Stomach (tissue), 4 donors: Measurements from ENCODE around the gene ERCC6.

Experiments
- POLR2A ChIP-seq, 4 donors: fragments of 450-650 bp; IDR thresholded peaks; one replicate each; pipeline ENCODE4 v1.6.1; 2016; ENCODE audit warnings: antibody characterized with exemption in 4 of 4, control low read depth in 2 of 4, mild to moderate bottlenecking in 1 of 4, moderate library complexity in 1 of 4
- TF ChIP-seq, protein P1 (sequence below), 7 experiments: fragments of 450-650 bp in 4 of 7; fragments of 200-600 bp in 3 of 7; sonication (generic) in 3 of 7; IDR thresholded peaks; one replicate each; pipeline ENCODE4 v1.5.1; 2016 to 2019; ENCODE audit warnings: antibody characterized with exemption in 7 of 7, control low read depth in 2 of 7, mild to moderate bottlenecking in 1 of 7

DNA sequence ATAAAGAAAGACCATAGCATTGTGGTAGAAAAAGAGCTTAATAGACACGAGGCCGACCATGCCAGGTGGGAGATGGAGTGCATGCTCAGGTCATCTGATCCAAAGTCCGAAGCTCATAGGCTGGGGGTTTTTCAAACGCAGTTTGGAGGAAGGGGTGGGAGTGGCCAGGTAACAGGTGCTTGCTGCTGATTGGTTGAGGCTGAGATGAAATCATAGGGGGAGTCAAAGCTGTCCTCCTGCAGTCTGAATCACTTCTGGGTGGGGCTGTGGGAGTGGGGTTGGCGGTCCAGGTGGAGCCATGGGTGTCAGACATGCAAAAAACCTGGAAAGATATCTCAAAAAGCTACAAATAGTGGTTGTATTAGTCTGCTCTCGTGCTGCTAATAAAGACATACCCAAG, 2.8 kb upstream of the ERCC6 start:
- TF ChIP-seq, protein P1, sequence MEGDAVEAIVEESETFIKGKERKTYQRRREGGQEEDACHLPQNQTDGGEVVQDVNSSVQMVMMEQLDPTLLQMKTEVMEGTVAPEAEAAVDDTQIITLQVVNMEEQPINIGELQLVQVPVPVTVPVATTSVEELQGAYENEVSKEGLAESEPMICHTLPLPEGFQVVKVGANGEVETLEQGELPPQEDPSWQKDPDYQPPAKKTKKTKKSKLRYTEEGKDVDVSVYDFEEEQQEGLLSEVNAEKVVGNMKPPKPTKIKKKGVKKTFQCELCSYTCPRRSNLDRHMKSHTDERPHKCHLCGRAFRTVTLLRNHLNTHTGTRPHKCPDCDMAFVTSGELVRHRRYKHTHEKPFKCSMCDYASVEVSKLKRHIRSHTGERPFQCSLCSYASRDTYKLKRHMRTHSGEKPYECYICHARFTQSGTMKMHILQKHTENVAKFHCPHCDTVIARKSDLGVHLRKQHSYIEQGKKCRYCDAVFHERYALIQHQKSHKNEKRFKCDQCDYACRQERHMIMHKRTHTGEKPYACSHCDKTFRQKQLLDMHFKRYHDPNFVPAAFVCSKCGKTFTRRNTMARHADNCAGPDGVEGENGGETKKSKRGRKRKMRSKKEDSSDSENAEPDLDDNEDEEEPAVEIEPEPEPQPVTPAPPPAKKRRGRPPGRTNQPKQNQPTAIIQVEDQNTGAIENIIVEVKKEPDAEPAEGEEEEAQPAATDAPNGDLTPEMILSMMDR (IDR thresholded peaks at IDR 0.05) = no peak
- no peak for TF ChIP-seq POLR2A (IDR thresholded peaks at IDR 0.05)
